ENCODE measurements around the gene SLIT2. TPM values are rescaled to one million over a fixed set of nuclear protein-coding genes. Genes with fewer than 3 reads are reported as not detected.
A peak's percentile ranks its signal among the peaks of the same experiment; 100 is the strongest.

The SLIT2 gene
- polyA plus RNA-seq, 1 donor (not counting 4 experiments of a cell fraction or from before 2014, with no cell fraction given), result 7.5 TPM

- no peak overlapping the region for H3K9ac ChIP-seq (ENCODE audit: control insufficient read depth, extremely low read depth, insufficient read depth, low read length)
- FAIRE-seq (no peak), DNase-seq (ENCODE audit: low read depth, low spot score) (no peak)
- H3K27me3 ChIP-seq (ENCODE audit: control insufficient read depth, extremely low read depth, insufficient read depth, low read length), result no peaks in the 10 kb centered on the region
- H3K27ac ChIP-seq (ENCODE audit: control insufficient read depth, insufficient read depth, low read length), result no peak overlapping the region
- H3K9me3 ChIP-seq (ENCODE audit: control insufficient read depth, low read depth, low read length), result no peaks in the 10 kb centered on the region
- peaks cover 58% of the 10 kb centered on the region for H3K4me1 ChIP-seq (ENCODE audit: control insufficient read depth, extremely low read depth, insufficient read depth, low read length)
- TF ChIP-seq CTCF (optimal IDR thresholded peaks at IDR 0.05 in 1 of 3, IDR thresholded peaks at IDR 0.05 in 1 of 3, conservative IDR thresholded peaks at IDR 0.05 in 1 of 3; ENCODE audit: extremely low read depth in 1 of 3, insufficient read depth in 2 of 3, low read length in 3 of 3), result no peak
- TF ChIP-seq EZH2 (IDR thresholded peaks at IDR 0.05; ENCODE audit: low read length), result no peak
- no peak overlapping the region for H2AFZ ChIP-seq (ENCODE audit: control insufficient read depth, low read length)
- dilution Hi-C loops (cut with MboI; ENCODE audit: extremely low pct_ligation_motif_present, low sequenced_read_pairs), result no loop called here
- no peaks in the 10 kb centered on the region for H4K20me1 ChIP-seq (ENCODE audit: control insufficient read depth, extremely low read depth, insufficient read depth, low read length)
- H3K4me2 ChIP-seq (ENCODE audit: control insufficient read depth, extremely low read depth, insufficient read depth, low read depth, low read length), result no peak overlapping the region
- H3K9me1 ChIP-seq (ENCODE audit: control insufficient read depth, extremely low read depth, insufficient read depth, low read length), result no peaks in the 10 kb centered on the region
- peaks cover 3% of the 10 kb centered on the region for H3K79me2 ChIP-seq (ENCODE audit: control insufficient read depth, insufficient read depth, low read length)
- no peaks in the 10 kb centered on the region for H3K36me3 ChIP-seq (ENCODE audit: control insufficient read depth in 2 of 2, extremely low read depth in 1 of 2, insufficient read depth in 2 of 2, low read length in 2 of 2)
- H3K4me3 ChIP-seq (ENCODE audit: control insufficient read depth in 2 of 3, extremely low read depth in 1 of 3, insufficient read depth in 2 of 3, low read depth in 1 of 3, low read length in 3 of 3), result no peak overlapping the region
Observed at GRCh38 chr4:20283039-20283438, 31.3 kb downstream of the SLIT2 start.

GRCh38 chr4:20284990-20285389 is 33.3 kb downstream of the SLIT2 start:
- no peaks in the 10 kb centered on the region for H3K27me3 ChIP-seq (ENCODE audit: control insufficient read depth, extremely low read depth, insufficient read depth, low read length)
- peaks cover 68% of the 10 kb centered on the region for H3K4me1 ChIP-seq (ENCODE audit: control insufficient read depth, extremely low read depth, insufficient read depth, low read length)
- DNase-seq (ENCODE audit: low read depth, low spot score) (peak; percentile 35), FAIRE-seq (peak; percentile 97)
- no peaks in the 10 kb centered on the region for H3K36me3 ChIP-seq (ENCODE audit: control insufficient read depth in 2 of 2, extremely low read depth in 1 of 2, insufficient read depth in 2 of 2, low read length in 2 of 2)
- H3K4me3 ChIP-seq (ENCODE audit: control insufficient read depth in 2 of 3, extremely low read depth in 1 of 3, insufficient read depth in 2 of 3, low read depth in 1 of 3, low read length in 3 of 3), result no peak overlapping the region
- H3K27ac ChIP-seq (ENCODE audit: control insufficient read depth, insufficient read depth, low read length), result peak overlapping the region; percentile 69
- H3K79me2 ChIP-seq (ENCODE audit: control insufficient read depth, insufficient read depth, low read length), result peaks cover 5% of the 10 kb centered on the region
- H4K20me1 ChIP-seq (ENCODE audit: control insufficient read depth, extremely low read depth, insufficient read depth, low read length), result no peaks in the 10 kb centered on the region
- H3K9me3 ChIP-seq (ENCODE audit: control insufficient read depth, low read depth, low read length), result no peaks in the 10 kb centered on the region
- no peak for TF ChIP-seq CTCF (optimal IDR thresholded peaks at IDR 0.05 in 1 of 3, IDR thresholded peaks at IDR 0.05 in 1 of 3, conservative IDR thresholded peaks at IDR 0.05 in 1 of 3; ENCODE audit: extremely low read depth in 1 of 3, insufficient read depth in 2 of 3, low read length in 3 of 3)
- no peak for TF ChIP-seq EZH2 (IDR thresholded peaks at IDR 0.05; ENCODE audit: low read length)
- no peak overlapping the region for H3K4me2 ChIP-seq (ENCODE audit: control insufficient read depth, extremely low read depth, insufficient read depth, low read depth, low read length)
- no peak overlapping the region for H3K9ac ChIP-seq (ENCODE audit: control insufficient read depth, extremely low read depth, insufficient read depth, low read length)
- dilution Hi-C loops (cut with MboI; ENCODE audit: extremely low pct_ligation_motif_present, low sequenced_read_pairs), result no loop called here
- no peak overlapping the region for H2AFZ ChIP-seq (ENCODE audit: control insufficient read depth, low read length)
- H3K9me1 ChIP-seq (ENCODE audit: control insufficient read depth, extremely low read depth, insufficient read depth, low read length), result no peaks in the 10 kb centered on the region

Measured in keratinocyte (primary cell).